K562 (cell line): Measurements from ENCODE around the gene MRPL28. TPM values are rescaled to one million over a fixed set of nuclear protein-coding genes. Genes with fewer than 3 reads are reported as not detected.
A peak's percentile ranks its signal among the peaks of the same experiment; 100 is the strongest.

Experiments used
- KLF6 ChIP-seq: fragments of 250-450 bp; sonication (Bioruptor Pico); IDR thresholded peaks from 2 replicates; pipeline ENCODE4 v1.4.0; 2020; ENCODE audit warnings: mild to moderate bottlenecking, moderate library complexity, borderline replicate concordance
- RB1 ChIP-seq: fragments of 450-650 bp; IDR thresholded peaks from 2 replicates; pipeline ENCODE4 v1.6.1; 2017; ENCODE audit warnings: low read depth, mild to moderate bottlenecking
- STAG1 ChIP-seq: sonication (generic); formaldehyde crosslinking; IDR thresholded peaks from 2 replicates; pipeline ENCODE4 v1.5.0; 2020; ENCODE audit warnings: missing genetic modification reagents, borderline replicate concordance
- polyA plus RNA-seq, 8 experiments: library from polyadenylated mRNA; depleted of rRNA in 4 of 8; stranded (reverse) in 5 of 8; unstranded in 3 of 8; fragments of >200 nt; fragmentation: Nextera tagmentation in 2 of 8; fragmentation: Illumina TruSeq in 1 of 8; extraction: Ambion mirVana in 2 of 8; extraction: Trizol in 1 of 8; gene quantifications; 2 replicates each; pipeline versions ENCODE4 v1.2.1 to v1.2.3, GENCODE V29; 2011 to 2014; ENCODE audit warnings: inconsistent platforms in 1 of 8, missing spikeins in 1 of 8
- total RNA-seq, 7 experiments: library from RNA; depleted of rRNA in 6 of 7; stranded (reverse); fragments of >200 nt in 6 of 7; fragmentation: Illumina TruSeq in 2 of 7; extraction: Trizol in 2 of 7; gene quantifications; 2 replicates each; pipeline versions ENCODE4 v1.2.1 to v1.2.3, GENCODE V29; 2011 to 2021; ENCODE audit warnings: low replicate concordance in 1 of 7
- TF ChIP-seq, protein P1 (sequence below), 2 experiments: fragments of 450-650 bp; formaldehyde crosslinking in 1 of 2; IDR thresholded peaks; 2 replicates each; pipeline versions ENCODE4 v1.4.0 to v1.6.1; 2014 to 2020; ENCODE audit warnings: mild to moderate bottlenecking in 2 of 2, borderline replicate concordance in 1 of 2, low read depth in 1 of 2
- TF ChIP-seq, protein P2 (sequence below): fragments of 450-650 bp; IDR thresholded peaks from 2 replicates; pipeline ENCODE4 v1.6.1; 2016
- TF ChIP-seq, protein P3 (sequence below), 2 experiments: IDR thresholded peaks; 2 replicates each; pipeline ENCODE4 v1.6.1; 2011; ENCODE audit warnings: borderline replicate concordance in 1 of 2, control low read depth in 1 of 2, low read depth in 1 of 2, low read length in 1 of 2, mild to moderate bottlenecking in 1 of 2, mixed read lengths in 1 of 2, moderate library complexity in 1 of 2; ENCODE audit not compliant: insufficient read depth in 1 of 2, insufficient read length in 1 of 2, poor library complexity in 1 of 2, severe bottlenecking in 1 of 2; ENCODE audit errors: extremely low read depth in 1 of 2
- TF ChIP-seq, protein P4 (sequence below): sonication (generic); formaldehyde crosslinking; IDR thresholded peaks from 2 replicates; pipeline ENCODE4 v1.8.0; 2023; ENCODE audit warnings: missing genetic modification reagents, mild to moderate bottlenecking, borderline replicate concordance

The MRPL28 gene
- total and polyA plus RNA-seq, 9 of the 15 experiments (the other 6 are each of a cell fraction or from before 2014, with no cell fraction given): 2.5 to 323 (median 175) TPM

DNA sequence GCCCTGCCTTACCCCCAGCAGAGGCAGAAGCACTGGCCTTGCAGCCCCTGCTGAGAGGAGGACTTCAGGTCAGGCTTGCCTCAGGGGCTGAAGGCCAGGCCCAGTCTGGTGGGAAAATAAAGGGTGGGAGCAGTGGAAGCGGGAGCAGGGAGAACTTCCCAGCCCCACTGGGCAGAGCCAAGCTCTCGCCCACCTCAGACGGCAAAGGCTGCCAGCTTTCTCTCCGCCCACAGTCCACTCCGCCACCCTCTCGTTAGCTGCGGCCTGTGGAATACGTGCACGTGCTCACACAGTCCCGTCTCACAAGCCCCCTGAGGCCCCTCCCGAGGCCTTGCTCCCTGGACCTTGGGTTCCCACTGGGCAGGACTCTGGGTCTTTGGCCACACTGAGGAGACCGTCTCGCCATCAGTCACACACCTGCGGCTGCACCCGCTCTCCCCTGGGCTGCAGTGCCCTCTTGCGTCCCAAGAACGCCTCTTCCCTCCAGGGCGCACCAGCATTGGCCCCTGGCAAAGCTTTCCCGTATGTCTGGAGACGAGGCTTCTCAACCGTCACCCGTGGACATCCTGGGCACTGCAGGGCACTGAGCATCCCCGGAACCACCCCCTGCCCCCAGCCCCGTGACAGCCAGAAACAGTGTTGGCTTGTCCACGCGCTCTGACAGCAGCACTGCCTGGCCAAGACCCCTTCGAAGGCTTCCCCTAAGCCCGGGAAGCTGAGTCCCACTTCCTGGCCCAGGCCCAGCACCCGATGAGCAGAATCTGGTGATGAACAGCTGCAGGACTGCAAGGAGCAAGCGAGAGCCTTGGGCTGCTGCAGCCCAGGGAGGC, 8.3 kb downstream of the MRPL28 start (continued):
- TF ChIP-seq, protein P1, sequence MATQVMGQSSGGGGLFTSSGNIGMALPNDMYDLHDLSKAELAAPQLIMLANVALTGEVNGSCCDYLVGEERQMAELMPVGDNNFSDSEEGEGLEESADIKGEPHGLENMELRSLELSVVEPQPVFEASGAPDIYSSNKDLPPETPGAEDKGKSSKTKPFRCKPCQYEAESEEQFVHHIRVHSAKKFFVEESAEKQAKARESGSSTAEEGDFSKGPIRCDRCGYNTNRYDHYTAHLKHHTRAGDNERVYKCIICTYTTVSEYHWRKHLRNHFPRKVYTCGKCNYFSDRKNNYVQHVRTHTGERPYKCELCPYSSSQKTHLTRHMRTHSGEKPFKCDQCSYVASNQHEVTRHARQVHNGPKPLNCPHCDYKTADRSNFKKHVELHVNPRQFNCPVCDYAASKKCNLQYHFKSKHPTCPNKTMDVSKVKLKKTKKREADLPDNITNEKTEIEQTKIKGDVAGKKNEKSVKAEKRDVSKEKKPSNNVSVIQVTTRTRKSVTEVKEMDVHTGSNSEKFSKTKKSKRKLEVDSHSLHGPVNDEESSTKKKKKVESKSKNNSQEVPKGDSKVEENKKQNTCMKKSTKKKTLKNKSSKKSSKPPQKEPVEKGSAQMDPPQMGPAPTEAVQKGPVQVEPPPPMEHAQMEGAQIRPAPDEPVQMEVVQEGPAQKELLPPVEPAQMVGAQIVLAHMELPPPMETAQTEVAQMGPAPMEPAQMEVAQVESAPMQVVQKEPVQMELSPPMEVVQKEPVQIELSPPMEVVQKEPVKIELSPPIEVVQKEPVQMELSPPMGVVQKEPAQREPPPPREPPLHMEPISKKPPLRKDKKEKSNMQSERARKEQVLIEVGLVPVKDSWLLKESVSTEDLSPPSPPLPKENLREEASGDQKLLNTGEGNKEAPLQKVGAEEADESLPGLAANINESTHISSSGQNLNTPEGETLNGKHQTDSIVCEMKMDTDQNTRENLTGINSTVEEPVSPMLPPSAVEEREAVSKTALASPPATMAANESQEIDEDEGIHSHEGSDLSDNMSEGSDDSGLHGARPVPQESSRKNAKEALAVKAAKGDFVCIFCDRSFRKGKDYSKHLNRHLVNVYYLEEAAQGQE (IDR thresholded peaks at IDR 0.05; ENCODE audit: borderline replicate concordance): peak; percentile 68; the same call in 1 of the 2 replicates
- TF ChIP-seq, protein P1 (CRISPR knock-in tag; IDR thresholded peaks at IDR 0.05; ENCODE audit: low read depth): no peak
- TF ChIP-seq, protein P2, sequence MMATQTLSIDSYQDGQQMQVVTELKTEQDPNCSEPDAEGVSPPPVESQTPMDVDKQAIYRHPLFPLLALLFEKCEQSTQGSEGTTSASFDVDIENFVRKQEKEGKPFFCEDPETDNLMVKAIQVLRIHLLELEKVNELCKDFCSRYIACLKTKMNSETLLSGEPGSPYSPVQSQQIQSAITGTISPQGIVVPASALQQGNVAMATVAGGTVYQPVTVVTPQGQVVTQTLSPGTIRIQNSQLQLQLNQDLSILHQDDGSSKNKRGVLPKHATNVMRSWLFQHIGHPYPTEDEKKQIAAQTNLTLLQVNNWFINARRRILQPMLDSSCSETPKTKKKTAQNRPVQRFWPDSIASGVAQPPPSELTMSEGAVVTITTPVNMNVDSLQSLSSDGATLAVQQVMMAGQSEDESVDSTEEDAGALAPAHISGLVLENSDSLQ: 0 out of 2 replicates have a peak, but pooled peaks have one; percentile 12
- TF ChIP-seq RB1 (peak; percentile 72; the same call in 1 of the 2 replicates), STAG1 (CRISPR knock-in tag) (peak; percentile 90; the same call in 1 of the 2 replicates), KLF6 (CRISPR knock-in tag) (no peak)
- TF ChIP-seq, protein P3, sequence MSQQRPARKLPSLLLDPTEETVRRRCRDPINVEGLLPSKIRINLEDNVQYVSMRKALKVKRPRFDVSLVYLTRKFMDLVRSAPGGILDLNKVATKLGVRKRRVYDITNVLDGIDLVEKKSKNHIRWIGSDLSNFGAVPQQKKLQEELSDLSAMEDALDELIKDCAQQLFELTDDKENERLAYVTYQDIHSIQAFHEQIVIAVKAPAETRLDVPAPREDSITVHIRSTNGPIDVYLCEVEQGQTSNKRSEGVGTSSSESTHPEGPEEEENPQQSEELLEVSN (IDR thresholded peaks at IDR 0.05; ENCODE audit: borderline replicate concordance in 1 of 2, extremely low read depth in 1 of 2, insufficient read depth in 1 of 2, insufficient read length in 1 of 2, low read depth in 1 of 2, low read length in 1 of 2, poor library complexity in 1 of 2, severe bottlenecking in 1 of 2): peak in 1 of 2 experiments; percentile 3
- TF ChIP-seq, protein P4, sequence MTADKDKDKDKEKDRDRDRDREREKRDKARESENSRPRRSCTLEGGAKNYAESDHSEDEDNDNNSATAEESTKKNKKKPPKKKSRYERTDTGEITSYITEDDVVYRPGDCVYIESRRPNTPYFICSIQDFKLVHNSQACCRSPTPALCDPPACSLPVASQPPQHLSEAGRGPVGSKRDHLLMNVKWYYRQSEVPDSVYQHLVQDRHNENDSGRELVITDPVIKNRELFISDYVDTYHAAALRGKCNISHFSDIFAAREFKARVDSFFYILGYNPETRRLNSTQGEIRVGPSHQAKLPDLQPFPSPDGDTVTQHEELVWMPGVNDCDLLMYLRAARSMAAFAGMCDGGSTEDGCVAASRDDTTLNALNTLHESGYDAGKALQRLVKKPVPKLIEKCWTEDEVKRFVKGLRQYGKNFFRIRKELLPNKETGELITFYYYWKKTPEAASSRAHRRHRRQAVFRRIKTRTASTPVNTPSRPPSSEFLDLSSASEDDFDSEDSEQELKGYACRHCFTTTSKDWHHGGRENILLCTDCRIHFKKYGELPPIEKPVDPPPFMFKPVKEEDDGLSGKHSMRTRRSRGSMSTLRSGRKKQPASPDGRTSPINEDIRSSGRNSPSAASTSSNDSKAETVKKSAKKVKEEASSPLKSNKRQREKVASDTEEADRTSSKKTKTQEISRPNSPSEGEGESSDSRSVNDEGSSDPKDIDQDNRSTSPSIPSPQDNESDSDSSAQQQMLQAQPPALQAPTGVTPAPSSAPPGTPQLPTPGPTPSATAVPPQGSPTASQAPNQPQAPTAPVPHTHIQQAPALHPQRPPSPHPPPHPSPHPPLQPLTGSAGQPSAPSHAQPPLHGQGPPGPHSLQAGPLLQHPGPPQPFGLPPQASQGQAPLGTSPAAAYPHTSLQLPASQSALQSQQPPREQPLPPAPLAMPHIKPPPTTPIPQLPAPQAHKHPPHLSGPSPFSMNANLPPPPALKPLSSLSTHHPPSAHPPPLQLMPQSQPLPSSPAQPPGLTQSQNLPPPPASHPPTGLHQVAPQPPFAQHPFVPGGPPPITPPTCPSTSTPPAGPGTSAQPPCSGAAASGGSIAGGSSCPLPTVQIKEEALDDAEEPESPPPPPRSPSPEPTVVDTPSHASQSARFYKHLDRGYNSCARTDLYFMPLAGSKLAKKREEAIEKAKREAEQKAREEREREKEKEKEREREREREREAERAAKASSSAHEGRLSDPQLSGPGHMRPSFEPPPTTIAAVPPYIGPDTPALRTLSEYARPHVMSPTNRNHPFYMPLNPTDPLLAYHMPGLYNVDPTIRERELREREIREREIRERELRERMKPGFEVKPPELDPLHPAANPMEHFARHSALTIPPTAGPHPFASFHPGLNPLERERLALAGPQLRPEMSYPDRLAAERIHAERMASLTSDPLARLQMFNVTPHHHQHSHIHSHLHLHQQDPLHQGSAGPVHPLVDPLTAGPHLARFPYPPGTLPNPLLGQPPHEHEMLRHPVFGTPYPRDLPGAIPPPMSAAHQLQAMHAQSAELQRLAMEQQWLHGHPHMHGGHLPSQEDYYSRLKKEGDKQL: no peak
